HG02642 (cell line): Measurements from ENCODE around the gene SLC16A5.

ENCODE experiments used
- ATAC-seq: cut with Tn5 transposase; IDR thresholded peaks from one replicate; pipeline ENCODE4 v1.9.1; 2021; ENCODE audit warnings: mild to moderate bottlenecking; ENCODE audit not compliant: unreplicated experiment, poor library complexity

SLC16A5 gene

GRCh38 chr17:75154195-75155106 is 66.7 kb downstream of the SLC16A5 start, which contains the start of gene JPT1:
JPT1 (minus strand) TSS chr17:75154512; CDS start chr17:75154397, 115 bp downstream.
- ATAC-seq: peak; percentile 96

DNA sequence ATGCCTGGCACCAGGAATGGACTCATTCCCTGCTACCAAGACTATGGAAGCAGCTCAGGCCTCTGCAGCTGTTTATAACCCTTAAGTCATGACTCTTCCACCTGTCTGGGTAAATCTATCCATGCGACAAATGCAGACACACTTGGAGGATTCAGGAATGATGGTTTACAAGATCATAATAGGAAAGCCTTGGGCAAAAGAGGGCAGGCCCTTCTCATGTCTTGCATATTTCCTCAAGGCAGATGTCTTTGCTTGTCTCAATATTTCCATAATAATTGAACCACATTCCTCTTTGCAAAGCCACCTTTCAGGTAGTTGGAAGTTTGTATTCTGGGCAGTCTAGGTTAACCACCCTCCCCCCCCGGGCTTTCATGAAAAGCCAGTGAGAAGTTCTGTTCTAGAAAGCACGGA is 67.4 kb downstream of the SLC16A5 start:
- ATAC-seq: no peak
